NCI-H1092 (cell line): ENCODE data around the gene VARS2.
"Not testable (repeated sequence)": the region's sequence is repeated elsewhere in the genome, so short reads cannot be mapped to it uniquely, and the experiment has no call there.

Experiments
- DNase-seq: peaks from one replicate; lab custom pipeline; 2025; lab: John Stamatoyannopoulos, UW

Gene VARS2

DNA sequence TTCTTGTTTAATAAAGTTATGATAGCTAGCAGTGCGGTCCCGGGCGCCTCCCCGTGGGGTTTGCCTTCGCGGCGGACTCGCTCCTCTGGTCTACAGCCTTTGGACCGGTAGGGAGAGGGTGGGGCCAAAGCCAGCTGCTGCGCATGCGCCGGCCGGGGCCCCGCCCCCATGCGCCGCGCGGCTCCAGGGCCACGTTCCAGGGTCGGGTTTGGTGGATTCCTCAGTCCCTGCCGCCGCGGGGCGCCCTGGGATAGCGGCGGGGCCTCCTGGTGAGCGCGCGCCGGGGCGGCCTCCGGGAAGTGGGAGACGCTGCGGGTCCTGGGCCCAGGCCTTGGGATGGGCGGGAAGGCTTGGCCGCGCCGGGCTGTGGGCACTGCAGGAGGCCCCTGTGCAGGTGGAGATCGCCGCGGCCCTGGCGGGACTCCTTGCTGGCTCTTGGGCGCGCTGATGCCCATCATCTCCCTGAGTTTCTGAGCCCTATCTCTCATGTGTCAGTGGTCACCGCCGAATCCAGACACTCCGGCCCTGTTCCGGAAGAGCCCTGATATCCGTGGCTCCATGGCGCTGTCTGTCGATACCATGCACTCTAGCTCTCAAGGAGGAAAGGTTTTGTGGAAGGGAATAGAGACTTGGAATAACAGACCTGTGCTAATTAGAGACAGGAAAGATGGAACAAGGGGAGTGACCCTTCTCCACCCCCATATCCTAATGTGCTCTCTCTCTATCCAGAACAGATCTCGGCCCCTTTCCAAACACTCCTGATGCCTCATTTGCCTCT is at the start of gene VARS2:
VARS2 (plus strand) TSS at position 163 of the 778 bp plus-strand sequence; CDS start at position 762, 599 bp downstream.
- peak; percentile 55 for DNase-seq

DNA sequence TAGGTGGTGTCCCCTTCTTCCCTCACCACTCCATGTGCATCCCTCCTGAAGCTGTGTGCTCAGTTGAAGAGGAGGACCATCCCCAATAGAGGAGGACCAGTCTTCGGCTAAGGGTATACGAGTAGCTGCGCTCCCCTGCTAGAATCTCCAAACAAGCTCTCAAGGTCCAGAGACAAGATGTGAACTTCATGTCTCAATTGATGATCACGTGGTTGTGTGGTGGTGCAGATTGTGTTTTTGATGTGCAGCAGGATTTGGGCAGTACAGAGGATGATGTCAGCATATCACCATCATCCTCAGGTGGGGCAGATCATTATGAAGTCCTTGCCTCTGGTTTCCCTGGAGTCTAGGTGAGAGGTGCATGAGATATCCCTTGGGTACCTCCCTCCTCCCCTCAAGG is 49.7 kb upstream of the VARS2 start:
- no peak for DNase-seq

DNA sequence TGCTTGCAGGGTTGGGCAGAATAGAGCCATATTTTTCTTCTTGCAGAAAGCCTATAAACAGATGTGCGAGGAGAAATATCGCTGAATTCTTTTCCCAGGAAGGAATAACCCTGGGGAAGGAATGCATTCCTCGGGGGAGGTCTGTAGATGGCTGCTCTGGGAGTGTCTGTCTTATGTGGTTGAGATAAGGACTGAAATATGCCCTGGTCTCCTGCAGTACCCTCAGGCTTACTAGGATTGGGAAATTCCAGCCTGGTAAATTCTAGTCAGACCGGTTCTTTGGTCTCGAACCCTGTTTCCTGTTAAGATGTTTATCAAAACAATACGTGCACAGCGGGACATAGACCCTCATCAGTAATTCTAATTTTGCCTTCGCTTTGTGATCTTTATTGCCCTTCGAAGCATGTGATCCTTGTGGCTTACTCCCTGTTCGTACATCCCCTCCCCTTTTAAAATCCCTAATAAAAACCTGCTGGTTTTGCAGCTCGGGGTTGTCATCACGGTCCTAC is 44.7 kb upstream of the VARS2 start:
- DNase-seq: not testable (repeated sequence)

GRCh38 chr6:30870546-30870945 is 43.5 kb upstream of the VARS2 start:
- no peak for DNase-seq

- DNase-seq: no peak
Observed at GRCh38 chr6:30871592-30872183, 42.4 kb upstream of the VARS2 start.

- DNase-seq: no peak
Observed at GRCh38 chr6:30873137-30873640, 40.8 kb upstream of the VARS2 start.

DNA sequence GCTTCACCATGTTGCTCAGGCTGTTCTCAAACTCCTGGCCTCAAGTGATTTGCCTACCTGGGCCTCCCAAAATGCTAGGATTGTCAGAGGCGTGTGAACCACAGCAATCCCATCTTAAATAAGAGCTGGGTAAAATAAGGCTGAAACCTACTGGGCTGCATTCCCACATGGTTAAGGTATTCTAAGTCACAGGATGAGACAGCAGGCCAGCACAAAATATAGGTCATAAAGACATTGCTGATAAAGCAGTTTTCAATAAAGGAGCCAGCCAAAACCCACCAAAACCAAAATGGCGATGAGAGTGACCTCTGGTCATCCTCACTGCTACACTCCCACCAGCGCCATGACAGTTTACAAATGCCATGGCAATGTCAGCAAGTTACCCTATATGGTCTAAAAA is 40.2 kb upstream of the VARS2 start:
- not testable (repeated sequence) for DNase-seq

GRCh38 chr6:30875244-30876038 is 38.6 kb upstream of the VARS2 start:
- DNase-seq: no peak

DNA sequence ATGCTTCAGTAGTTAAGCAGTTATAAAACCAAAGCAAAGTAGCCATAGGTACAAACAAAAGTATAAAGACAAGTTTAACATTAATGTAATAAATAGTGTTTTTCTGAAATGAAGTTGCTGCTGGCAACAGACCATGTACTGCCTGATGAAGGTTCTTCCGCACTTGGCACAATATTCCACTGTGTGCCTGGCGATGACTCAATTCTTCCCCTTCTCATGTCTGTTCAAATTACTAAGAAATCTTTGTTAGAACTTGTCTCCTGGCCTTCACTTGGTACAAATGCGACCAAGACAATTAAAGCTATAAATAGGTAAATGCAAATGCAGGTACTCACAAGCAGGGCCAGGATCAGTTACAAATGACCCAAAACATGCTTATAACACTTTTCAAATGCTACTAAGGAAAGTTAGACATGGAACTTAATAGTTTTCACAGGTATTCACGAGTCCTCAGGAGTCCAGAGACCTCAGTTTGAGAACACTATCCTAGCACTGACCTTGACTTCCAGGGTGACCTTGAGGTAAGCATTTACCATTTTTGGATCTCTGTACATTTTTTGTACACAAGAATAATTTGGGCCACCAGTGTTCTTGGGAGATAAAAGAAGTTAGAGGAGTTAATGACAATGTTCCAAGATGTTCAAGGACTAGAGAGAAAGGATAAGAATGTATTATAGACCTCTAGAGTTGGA is 37.9 kb upstream of the VARS2 start:
- no peak for DNase-seq

GRCh38 chr6:30877419-30878262 is 36.4 kb upstream of the VARS2 start:
- DNase-seq: peak; percentile 57

DNA sequence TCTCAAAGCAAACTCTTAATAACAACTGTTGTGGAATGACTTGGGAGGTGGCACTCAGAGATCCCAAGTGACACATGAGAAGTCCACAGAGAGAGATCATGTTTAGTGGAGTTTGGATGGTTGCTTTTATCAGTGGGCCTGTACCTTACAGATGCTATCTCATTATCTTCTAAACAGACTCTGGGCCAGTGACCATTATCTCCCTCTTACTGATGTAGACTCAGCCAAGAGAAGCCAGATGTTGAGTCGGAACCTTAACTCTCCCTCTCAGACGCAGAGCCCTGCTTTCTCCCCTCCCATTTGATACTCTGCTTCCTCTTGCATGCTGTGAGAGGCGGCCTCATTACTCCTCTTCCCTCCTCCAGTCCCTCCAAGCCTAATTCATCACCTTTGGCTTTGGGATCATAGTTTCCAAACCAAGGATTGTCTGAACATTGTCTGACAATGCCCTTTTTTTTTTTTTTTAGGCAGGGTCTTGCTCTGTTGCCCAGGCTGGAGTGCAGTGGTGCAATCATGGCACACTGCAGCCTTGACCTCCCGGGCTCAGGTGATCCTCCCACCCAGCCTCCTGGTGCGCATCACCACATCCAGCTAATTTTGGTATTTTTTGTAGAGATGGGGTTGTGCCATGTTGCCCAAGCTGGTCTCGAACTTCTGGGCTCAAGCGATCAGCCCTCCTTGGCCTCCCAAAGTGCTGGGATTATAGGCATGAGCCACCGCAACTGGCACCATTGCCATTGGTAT is 34.2 kb upstream of the VARS2 start:
- DNase-seq: no peak

- DNase-seq: no peak
Observed at GRCh38 chr6:30880698-30881252, 33.3 kb upstream of the VARS2 start.

DNA sequence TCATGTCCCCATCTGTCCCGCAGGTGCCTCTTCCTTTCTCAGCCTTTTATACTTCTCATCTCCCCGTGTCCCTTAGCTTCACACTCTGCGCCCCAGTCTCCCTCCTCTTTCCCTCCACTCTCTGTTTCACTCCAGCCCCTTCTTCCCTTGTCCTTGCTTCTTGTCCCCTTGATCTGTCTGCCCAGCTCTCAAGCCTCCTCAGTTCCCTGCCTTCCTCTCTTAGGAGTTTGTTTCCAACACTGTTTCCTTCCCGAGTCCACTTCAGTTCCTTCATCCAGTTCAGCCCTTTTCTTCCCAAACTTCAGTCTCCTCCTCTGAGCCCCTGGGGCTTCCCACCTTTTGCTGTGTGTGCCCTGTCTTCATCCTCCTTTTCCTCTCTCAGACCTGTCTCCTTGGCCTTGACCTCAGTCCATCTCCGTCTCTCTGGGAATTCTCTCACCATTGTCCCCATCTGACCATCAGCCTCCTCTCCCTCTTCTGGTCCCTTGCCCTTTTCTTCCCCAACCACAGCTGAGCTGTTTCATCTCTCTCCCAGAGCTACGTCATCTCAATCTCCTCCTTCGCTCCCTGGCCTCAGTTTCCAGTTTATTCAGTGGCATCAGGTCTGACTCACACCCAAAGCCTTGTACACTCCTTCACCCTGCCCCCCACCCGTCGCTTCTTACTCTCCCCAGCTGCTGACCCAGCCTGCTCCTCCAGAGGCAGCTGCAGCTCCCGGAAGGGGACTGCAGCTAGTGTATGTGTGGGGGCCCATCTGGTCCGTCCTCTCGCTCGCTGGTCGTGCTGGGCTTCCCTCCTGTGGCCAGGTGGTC is 32.4 kb upstream of the VARS2 start:
- no peak for DNase-seq

DNA sequence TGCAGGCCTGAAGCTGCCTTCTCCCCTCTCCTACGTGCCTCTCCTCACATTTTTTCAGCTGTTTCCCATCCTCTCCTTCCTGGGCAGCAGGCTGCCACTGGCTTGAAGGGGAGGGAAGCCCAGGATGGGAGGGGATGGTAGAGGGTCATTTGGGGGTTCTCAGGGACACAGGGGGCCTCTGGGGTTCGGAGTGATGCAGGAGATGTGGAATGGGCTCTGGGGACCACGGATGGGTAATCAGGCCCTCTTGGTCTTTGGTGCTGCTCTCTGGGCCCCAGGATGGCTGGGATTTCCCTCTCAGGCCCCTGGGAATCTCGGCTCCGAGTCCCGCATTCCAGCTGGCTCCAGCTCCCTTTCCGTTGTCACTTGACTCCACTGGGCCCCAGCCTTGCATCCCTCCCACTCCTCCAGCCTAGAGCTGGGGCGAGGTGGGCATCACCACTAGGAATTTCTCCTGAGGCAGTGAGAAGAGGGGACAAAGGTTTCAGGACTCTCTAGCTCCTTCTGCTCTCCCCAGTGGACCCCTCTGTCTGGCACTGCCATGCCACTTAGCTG is 31.8 kb upstream of the VARS2 start:
- no peak for DNase-seq

GRCh38 chr6:30882759-30883684 is 31.0 kb upstream of the VARS2 start:
- DNase-seq: no peak

DNA sequence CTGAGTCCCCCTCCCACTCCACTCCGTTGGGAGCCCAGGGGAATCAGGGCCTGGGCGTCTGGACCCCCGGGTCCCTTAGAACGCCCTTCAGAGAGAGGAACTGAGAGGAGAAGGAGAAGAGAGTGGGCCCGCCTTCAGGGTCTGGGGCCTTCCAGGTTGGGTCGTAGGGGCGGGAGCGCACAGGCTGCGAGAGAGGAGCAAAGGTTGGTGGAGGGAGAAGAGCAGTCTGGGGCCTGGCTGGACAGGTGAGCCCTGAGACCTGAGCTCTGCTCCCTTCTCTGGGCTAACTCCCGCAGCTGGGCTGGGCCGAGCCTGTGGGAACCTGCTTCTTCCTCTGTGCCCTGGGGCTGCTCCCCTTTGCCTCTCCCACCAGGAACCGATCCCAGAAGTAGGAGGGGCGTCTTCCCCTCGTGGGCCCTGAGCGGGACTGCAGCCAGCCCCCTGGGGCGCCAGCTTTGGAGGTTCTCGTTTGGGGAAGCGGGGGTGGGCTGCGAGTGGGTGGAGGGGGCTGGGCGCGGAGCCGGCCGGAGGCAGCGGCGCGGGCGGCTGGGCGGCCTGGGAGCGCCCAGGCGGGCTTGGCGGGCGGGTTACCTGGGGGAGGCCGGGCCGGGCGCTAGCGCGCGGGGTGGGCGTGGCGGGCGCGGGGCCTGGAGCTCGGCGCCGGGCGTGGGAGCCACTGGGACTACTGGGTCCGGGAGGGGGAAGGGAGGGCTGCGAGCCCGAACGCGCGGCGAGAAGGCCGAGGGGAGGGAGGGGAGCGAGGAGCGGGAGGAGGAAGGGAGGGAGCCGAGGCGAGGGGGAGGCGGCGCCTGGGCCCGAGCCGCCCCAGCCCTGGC is 30.1 kb upstream of the VARS2 start, which contains the start of gene DDR1:
DDR1 (plus strand) TSS at position 835 of the 836 bp plus-strand sequence. CDS start 4,211 bp downstream, outside the sequence.
- no peak for DNase-seq
